GM21528 (cell line): Measurements from ENCODE around the gene EEF1A1.
"Not testable (repeated sequence)": the region's sequence is repeated elsewhere in the genome, so short reads cannot be mapped to it uniquely, and the experiment has no call there.

Experiments used
- ATAC-seq: cut with Tn5 transposase; IDR thresholded peaks from one replicate; pipeline ENCODE4 v1.9.1; 2021; ENCODE audit warnings: mild to moderate bottlenecking, moderate library complexity; ENCODE audit not compliant: unreplicated experiment, low FRiP score

The EEF1A1 gene

DNA sequence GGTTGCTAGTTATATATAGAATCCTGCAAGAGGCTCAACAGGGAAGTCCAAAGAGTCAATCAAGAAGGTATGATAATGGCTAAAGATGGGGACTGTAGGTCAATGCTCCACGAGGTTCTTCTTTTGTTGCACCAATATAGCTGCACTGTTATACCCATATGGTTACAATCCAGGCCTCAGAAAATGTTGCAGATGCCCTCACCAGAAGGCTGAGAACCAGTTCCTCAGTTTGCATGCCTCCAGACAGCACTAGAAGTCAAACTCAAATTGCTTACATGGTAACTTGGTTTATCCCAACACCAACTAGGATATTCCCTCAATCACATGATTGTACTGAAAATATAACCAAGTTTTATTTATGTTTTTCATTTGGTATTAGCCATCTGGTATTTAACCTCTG lies 12.1 kb downstream of the EEF1A1 start:
- no peak for ATAC-seq

- no peak for ATAC-seq
Observed at GRCh38 chr6:73506246-73506645, 14.6 kb downstream of the EEF1A1 start.

DNA sequence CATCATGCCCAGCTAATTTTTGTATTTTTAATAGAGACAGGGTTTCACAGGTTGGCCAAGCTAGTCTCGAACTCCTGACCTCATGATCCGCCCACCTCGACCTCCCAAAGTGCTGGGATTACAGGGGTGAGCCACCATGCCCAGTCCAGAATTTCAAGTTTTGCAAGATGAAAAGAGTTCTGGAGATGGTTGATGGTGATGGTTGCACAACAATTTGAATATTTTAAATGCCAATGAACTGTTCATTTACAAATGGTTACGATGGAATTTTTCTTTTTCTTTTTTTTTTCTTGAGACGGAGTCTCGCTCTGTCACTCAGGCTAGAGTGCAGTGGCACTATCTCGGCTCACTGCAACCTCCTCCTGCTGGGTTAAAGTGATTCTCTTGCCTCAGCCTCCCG lies 15.1 kb downstream of the EEF1A1 start:
- not testable (repeated sequence) for ATAC-seq

GRCh38 chr6:73505142-73505541 lies 15.7 kb downstream of the EEF1A1 start:
- ATAC-seq: no peak

DNA sequence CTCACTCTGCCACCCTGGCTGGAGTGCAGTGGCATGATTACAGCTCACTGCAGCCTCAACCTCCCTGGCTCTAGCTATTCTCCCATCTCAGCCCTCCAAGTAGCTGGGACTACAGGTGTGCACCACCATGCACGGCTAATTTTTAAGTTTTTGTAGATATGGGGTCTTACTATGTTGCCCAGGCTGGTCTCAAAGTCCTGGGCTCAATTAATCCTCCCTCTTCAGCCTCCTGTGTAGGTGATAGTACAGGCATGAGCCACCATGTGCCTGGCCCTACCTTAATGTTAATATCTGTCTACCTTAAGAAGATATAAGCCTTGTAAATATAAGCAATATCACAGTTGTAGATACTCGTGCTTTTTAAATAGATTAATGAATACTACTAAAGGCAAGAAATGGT lies 16.7 kb downstream of the EEF1A1 start:
- no peak for ATAC-seq

GRCh38 chr6:73503027-73503772 lies 17.6 kb downstream of the EEF1A1 start:
- no peak for ATAC-seq

GRCh38 chr6:73497915-73498314 lies 22.9 kb downstream of the EEF1A1 start:
- ATAC-seq: no peak

DNA sequence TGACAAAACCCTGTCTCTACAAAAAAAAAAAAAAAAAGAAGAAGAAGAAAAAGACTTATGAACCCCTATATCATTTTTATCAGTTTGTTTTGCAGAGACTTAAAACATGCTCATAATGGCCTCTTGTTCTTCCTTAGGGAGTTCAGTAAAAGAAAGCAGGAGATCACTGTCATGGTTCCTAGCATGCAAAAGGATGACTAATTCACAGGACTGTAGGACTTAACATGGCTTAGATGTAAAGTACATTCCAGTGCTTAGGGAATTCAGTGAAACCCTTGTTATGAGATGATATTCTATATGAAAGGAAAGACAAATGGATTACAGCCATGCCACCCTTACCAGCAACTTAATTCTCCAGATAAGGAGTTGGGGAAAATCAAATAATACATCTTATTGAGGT lies 29.5 kb downstream of the EEF1A1 start:
- ATAC-seq: no peak

- no peak for ATAC-seq
Observed at GRCh38 chr6:73487473-73487872, 33.4 kb downstream of the EEF1A1 start.

DNA sequence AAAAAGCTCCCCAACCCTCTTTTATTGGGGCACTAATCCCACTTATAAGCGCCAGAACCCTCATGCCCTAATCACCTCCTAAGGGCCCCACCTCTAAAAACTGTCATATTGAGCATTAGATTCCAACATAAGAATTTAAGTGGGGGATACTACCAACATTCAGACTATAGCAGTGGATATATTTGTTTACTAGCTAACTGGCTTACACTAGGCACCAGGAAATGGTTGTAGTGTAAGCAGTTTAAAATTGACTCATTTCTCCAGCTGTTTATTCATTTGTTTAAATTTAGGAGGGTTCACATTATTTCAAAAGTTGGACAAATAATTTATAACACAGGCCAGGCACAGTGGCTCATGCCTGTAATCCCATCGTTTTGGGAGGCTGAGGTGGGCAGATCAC lies 36.4 kb downstream of the EEF1A1 start:
- no peak for ATAC-seq

- ATAC-seq: no peak
Observed at GRCh38 chr6:73481969-73482368, 38.9 kb downstream of the EEF1A1 start.

- no peak for ATAC-seq
Observed at GRCh38 chr6:73477407-73477806, 43.4 kb downstream of the EEF1A1 start.

GRCh38 chr6:73476723-73477122 lies 44.1 kb downstream of the EEF1A1 start:
- ATAC-seq: no peak

GRCh38 chr6:73471686-73472290 lies 49.0 kb downstream of the EEF1A1 start:
- peak; percentile 89 for ATAC-seq
